IMR-90 (cell line): ENCODE measurements around the gene FOXA2. TPM values are rescaled to one million over a fixed set of nuclear protein-coding genes. Genes with fewer than 3 reads are reported as not detected.

Source experiments
- ATAC-seq: fragments of 200-7000 bp; cut with Tn5 transposase; 2 replicates; pipeline ENCODE4 v1.9.1; 2020; ENCODE audit warnings: low read depth, mild to moderate bottlenecking, moderate library complexity
- BruUV-seq: library from RNA; stranded (reverse); fragments of 400-500 nt; replicated peaks from 2 replicates; lab custom pipeline; 2021; lab: Mats Ljungman, UMichigan
- CTCF ChIA-PET: fragments of 300-600 bp; formaldehyde crosslinking; extraction: SDS; loops from one replicate; lab custom pipeline; 2021; ENCODE audit warnings: antibody characterized with exemption; lab: Yijun Ruan, JAX
- POLR2A ChIA-PET: fragments of 300-600 bp; sonication (Branson Sonifier 250); formaldehyde crosslinking; loops from one replicate; lab custom pipeline; 2022; ENCODE audit warnings: antibody characterized with exemption; ENCODE audit not compliant: unreplicated experiment; lab: Charles Lee
- DNase-seq: peaks from one replicate; pipeline ENCODE4 v3.0.0; 2013
- H2AFZ ChIP-seq: replicated peaks from 2 replicates; pipeline ENCODE3; 2013; ENCODE audit warnings: low read length, mild to moderate bottlenecking; ENCODE audit not compliant: poor library complexity
- H2AK5ac ChIP-seq: 2 replicates; pipeline ENCODE4 v1.6.1; 2013; ENCODE audit warnings: low read depth, low read length, inconsistent platforms
- H2AK9ac ChIP-seq: replicated peaks from 2 replicates; pipeline ENCODE3; 2013; ENCODE audit warnings: mild to moderate bottlenecking, low read depth, low read length, moderate library complexity; ENCODE audit not compliant: poor library complexity
- H2BK120ac ChIP-seq: 2 replicates; pipeline ENCODE4 v1.6.1; 2013; ENCODE audit warnings: low read depth, low read length, inconsistent platforms
- H2BK15ac ChIP-seq: 3 replicates; pipeline ENCODE4 v1.6.1; 2013; ENCODE audit warnings: low read depth, low read length, inconsistent platforms
- H2BK20ac ChIP-seq: 2 replicates; pipeline ENCODE4 v1.6.1; 2013; ENCODE audit warnings: low read depth, mild to moderate bottlenecking, inconsistent platforms, low read length, moderate library complexity
- H2BK5ac ChIP-seq: 2 replicates; pipeline ENCODE4 v1.6.1; 2013; ENCODE audit warnings: mild to moderate bottlenecking, low read depth, low read length, inconsistent platforms; ENCODE audit not compliant: poor library complexity, severe bottlenecking
- H3K14ac ChIP-seq: replicated peaks from 2 replicates; pipeline ENCODE4 v1.6.1; 2013; ENCODE audit warnings: low read depth, low read length, inconsistent platforms
- H3K18ac ChIP-seq: 2 replicates; pipeline ENCODE4 v1.6.1; 2013; ENCODE audit warnings: low read depth, low read length, control low read depth
- H3K23ac ChIP-seq: 2 replicates; pipeline ENCODE4 v1.6.1; 2013; ENCODE audit warnings: low read depth, low read length, inconsistent platforms
- H3K27ac ChIP-seq: 2 replicates; pipeline ENCODE4 v1.5.1; 2013; ENCODE audit warnings: mild to moderate bottlenecking, control low read depth, low read length; ENCODE audit not compliant: insufficient read depth
- H3K27me3 ChIP-seq: 2 replicates; pipeline ENCODE4 v1.6.1; 2013; ENCODE audit warnings: low read length; ENCODE audit not compliant: control insufficient read depth, insufficient read depth
- H3K36me3 ChIP-seq: 2 replicates; pipeline ENCODE4 v1.6.1; 2013; ENCODE audit warnings: low read length, mixed read lengths; ENCODE audit not compliant: control insufficient read depth, insufficient read depth
- H3K4ac ChIP-seq: 2 replicates; pipeline ENCODE4 v1.6.1; 2013; ENCODE audit warnings: low read depth, low read length, inconsistent platforms
- H3K4me1 ChIP-seq: 2 replicates; pipeline ENCODE4 v1.6.1; 2013; ENCODE audit warnings: low read length, mixed read lengths; ENCODE audit not compliant: control insufficient read depth, insufficient read depth
- H3K4me2 ChIP-seq: 2 replicates; pipeline ENCODE4 v1.6.1; 2013; ENCODE audit warnings: low read depth, mild to moderate bottlenecking, control low read depth, low read length, moderate library complexity
- H3K4me3 ChIP-seq: 2 replicates; pipeline ENCODE4 v1.5.1; 2013; ENCODE audit warnings: low read depth, mild to moderate bottlenecking, control low read depth, low read length, moderate library complexity; ENCODE audit not compliant: insufficient read depth
- H3K56ac ChIP-seq: 2 replicates; pipeline ENCODE4 v1.6.1; 2013; ENCODE audit warnings: low read length, inconsistent platforms; ENCODE audit not compliant: insufficient read depth; ENCODE audit errors: extremely low read depth
- H3K79me1 ChIP-seq, 2 experiments: 2 replicates each; pipeline ENCODE4 v1.6.1; 2013; ENCODE audit warnings: low read length in 2 of 2, inconsistent platforms in 1 of 2, low read depth in 1 of 2
- H3K9ac ChIP-seq: 2 replicates; pipeline ENCODE4 v1.6.1; 2013; ENCODE audit warnings: low read depth, low read length, control low read depth
- H3K9me1 ChIP-seq: 2 replicates; pipeline ENCODE4 v1.6.1; 2013; ENCODE audit warnings: low read length, inconsistent platforms; ENCODE audit not compliant: insufficient read depth
- H3K9me3 ChIP-seq: 2 replicates; pipeline ENCODE4 v1.6.1; 2013; ENCODE audit warnings: low read length; ENCODE audit not compliant: control insufficient read depth, insufficient read depth
- H4K20me1 ChIP-seq: 2 replicates; pipeline ENCODE4 v1.6.1; 2013; ENCODE audit warnings: low read length, inconsistent platforms; ENCODE audit not compliant: insufficient read depth
- H4K5ac ChIP-seq: 2 replicates; pipeline ENCODE4 v1.6.1; 2013; ENCODE audit warnings: mild to moderate bottlenecking, low read depth, low read length, control low read depth
- H4K8ac ChIP-seq, 2 experiments: 2 replicates each; pipeline ENCODE4 v1.6.1; 2013; ENCODE audit warnings: low read depth in 2 of 2, low read length in 2 of 2, control low read depth in 1 of 2, inconsistent platforms in 1 of 2
- H4K91ac ChIP-seq: 2 replicates; pipeline ENCODE4 v1.6.1; 2013; ENCODE audit warnings: low read depth, low read length, inconsistent platforms; ENCODE audit not compliant: insufficient read depth
- CEBPB ChIP-seq: IDR thresholded peaks from 2 replicates; pipeline ENCODE4 v1.6.1; 2012; ENCODE audit warnings: low read depth, low read length, improper control_type of control experiment
- CHD1 ChIP-seq: IDR thresholded peaks from 2 replicates; pipeline ENCODE4 v1.6.1; 2012; ENCODE audit warnings: low read depth, low read length, improper control_type of control experiment
- CTCF ChIP-seq: conservative IDR thresholded peaks from 2 replicates; pipeline ENCODE4 v1.5.1; 2012; ENCODE audit warnings: mild to moderate bottlenecking, low read depth, low read length, improper control_type of control experiment
- ELK1 ChIP-seq: fragments of 150-350 bp; IDR thresholded peaks from 2 replicates; pipeline ENCODE4 v1.6.1; 2016; ENCODE audit warnings: low read depth, mild to moderate bottlenecking, low read length, moderate library complexity, borderline replicate concordance
- FOS ChIP-seq: fragments of 150-350 bp; IDR thresholded peaks from 2 replicates; pipeline ENCODE4 v1.6.1; 2016; ENCODE audit warnings: low read depth, low read length
- NFE2L2 ChIP-seq: fragments of 150-350 bp; IDR thresholded peaks from 2 replicates; pipeline ENCODE4 v1.6.1; 2016; ENCODE audit warnings: low read depth, mild to moderate bottlenecking, low read length
- POLR2A ChIP-seq: IDR thresholded peaks from 2 replicates; pipeline ENCODE4 v1.6.1; 2012; ENCODE audit warnings: mild to moderate bottlenecking, low read depth, low read length
- RAD21 ChIP-seq: IDR thresholded peaks from 2 replicates; pipeline ENCODE4 v1.6.1; 2012; ENCODE audit warnings: low read length, improper control_type of control experiment
- RCOR1 ChIP-seq: IDR thresholded peaks from 2 replicates; pipeline ENCODE4 v1.6.1; 2012; ENCODE audit warnings: mild to moderate bottlenecking, low read length, improper control_type of control experiment; ENCODE audit not compliant: insufficient replicate concordance
- RFX5 ChIP-seq: IDR thresholded peaks from 2 replicates; pipeline ENCODE4 v1.8.0; 2012; ENCODE audit warnings: low read depth, mild to moderate bottlenecking, low read length, moderate library complexity
- SMC3 ChIP-seq: fragments of 150-350 bp; IDR thresholded peaks from 2 replicates; pipeline ENCODE4 v1.6.1; 2016; ENCODE audit warnings: low read depth, mild to moderate bottlenecking, antibody characterized with exemption, low read length, moderate library complexity
- WGBS, 2 experiments: methylation state at CpG; one replicate each; pipeline versions ENCODE4 v1.1.5 to v1.1.7; 2013; ENCODE audit warnings: missing lambda C conversion rate in 2 of 2; ENCODE audit not compliant: insufficient read length in 1 of 2; ENCODE audit errors: extremely low coverage in 2 of 2; 5-methylcytosine and 5-hydroxymethylcytosine counted together
- dilution Hi-C: fragments of 300-500 bp; cut with HindIII; formaldehyde crosslinking; loops from one replicate; pipeline ENCODE4 v1.14.3; 2018; ENCODE audit warnings: low sequenced_read_pairs; ENCODE audit not compliant: unreplicated experiment
- in situ Hi-C: fragments of 300-500 bp; cut with MboI; formaldehyde crosslinking; loops from 3 replicates; pipeline ENCODE4 v1.14.3; 2019; ENCODE audit warnings: low sequenced_read_pairs, inconsistent platforms, mixed read lengths
- intact Hi-C: fragments of 100-400 bp; cut with micrococcal nuclease; formaldehyde crosslinking; loops from 2 replicates; pipeline ENCODE4 v1.10.0; 2022
- polyA plus RNA-seq, 3 experiments: library from polyadenylated mRNA; depleted of rRNA; stranded (reverse); fragments of >200 nt; gene quantifications; 2 replicates each; pipeline ENCODE4 v1.2.3, GENCODE V29; 2012; ENCODE audit warnings: low replicate concordance in 1 of 3
- total RNA-seq: library from RNA; depleted of rRNA; stranded (reverse); fragments of >200 nt; gene quantifications from 2 replicates; pipeline ENCODE4 v1.2.3, GENCODE V29; 2012

Gene FOXA2
- total and polyA plus RNA-seq, 2 of the 4 experiments (the other 2 are of a cell fraction), result not detected

- peaks cover 42% of the 10 kb centered on the region for H3K27me3 ChIP-seq
- BruUV-seq, result no TSS peak
- ATAC-seq (no peak), DNase-seq (no peak)
- H3K9me3 ChIP-seq, result no peaks in the 10 kb centered on the region
- H4K8ac ChIP-seq, result no peak overlapping the region
- no peaks in the 10 kb centered on the region for H3K9me1 ChIP-seq
- no peak overlapping the region for H2AK9ac ChIP-seq
- H3K36me3 ChIP-seq, result no peaks in the 10 kb centered on the region
- H3K27ac ChIP-seq, result no peak overlapping the region
- POLR2A ChIA-PET, result no interaction called here
- H3K4me1 ChIP-seq, result no peaks in the 10 kb centered on the region
- H3K14ac ChIP-seq, result no peak overlapping the region
- dilution Hi-C loops (no loop called here), intact Hi-C loops (no loop called here), in situ Hi-C loops (no loop called here)
- H2AFZ ChIP-seq, result no peak overlapping the region
- H2AK5ac ChIP-seq, result no peak overlapping the region
- no peak for TF ChIP-seq ELK1
- TF ChIP-seq CTCF, result no peak
- no peak for TF ChIP-seq FOS
- no peak for TF ChIP-seq RAD21
- TF ChIP-seq POLR2A, result no peak
- TF ChIP-seq RCOR1, result no peak
- TF ChIP-seq RFX5, result no peak
- TF ChIP-seq SMC3, result no peak
- no peak for TF ChIP-seq NFE2L2
- no peak for TF ChIP-seq CHD1
- no peak for TF ChIP-seq CEBPB
- no peak overlapping the region for H2BK20ac ChIP-seq
- no peak overlapping the region for H4K5ac ChIP-seq
- H3K4me2 ChIP-seq, result no peak overlapping the region
- no peak overlapping the region for H3K23ac ChIP-seq
- 0% methylated on average over 10 of the region's 31 CpGs; no CpG with 5 or more reads in 1 of the 2 experiments for WGBS, 2 experiments
- H2BK5ac ChIP-seq, result no peak overlapping the region
- no peak overlapping the region for H4K91ac ChIP-seq
- no peak overlapping the region for H3K56ac ChIP-seq
- H2BK120ac ChIP-seq, result no peak overlapping the region
- H3K4me3 ChIP-seq, result no peak overlapping the region
- no peak overlapping the region for H2BK15ac ChIP-seq
- no peak overlapping the region for H3K9ac ChIP-seq
- H3K4ac ChIP-seq, result no peak overlapping the region
- H4K20me1 ChIP-seq, result no peaks in the 10 kb centered on the region
- no peaks in the 10 kb centered on the region for H3K79me1 ChIP-seq
- CTCF ChIA-PET, result no interaction called here
- H3K18ac ChIP-seq, result no peak overlapping the region
These were observed 15.5 kb downstream of the FOXA2 start for GRCh38 chr20:22568872-22569344.
